HG03175 (cell line): ENCODE results near the gene KPNA2.
"Not testable (repeated sequence)": the region's sequence is repeated elsewhere in the genome, so short reads cannot be mapped to it uniquely, and the experiment has no call there.

ENCODE experiments used
- ATAC-seq: cut with Tn5 transposase; IDR thresholded peaks from one replicate; pipeline ENCODE4 v1.9.1; 2021; ENCODE audit warnings: mild to moderate bottlenecking, moderate library complexity; ENCODE audit not compliant: unreplicated experiment

Gene KPNA2

GRCh38 chr17:68054296-68054900 lies 18.9 kb downstream of the KPNA2 start:
- no peak for ATAC-seq

- no peak for ATAC-seq
These were observed 22.0 kb downstream of the KPNA2 start for GRCh38 chr17:68057531-68057952.

GRCh38 chr17:68060336-68060735 lies 24.8 kb downstream of the KPNA2 start:
- ATAC-seq: no peak

- ATAC-seq: no peak
These were observed 26.2 kb downstream of the KPNA2 start for GRCh38 chr17:68061512-68062313.

- ATAC-seq: not testable (repeated sequence)
These were observed 29.8 kb downstream of the KPNA2 start for GRCh38 chr17:68065366-68065765.

- not testable (repeated sequence) for ATAC-seq
These were observed 33.0 kb downstream of the KPNA2 start for GRCh38 chr17:68068512-68068911.

GRCh38 chr17:68070582-68071444 lies 35.3 kb downstream of the KPNA2 start:
- not testable (repeated sequence) for ATAC-seq

GRCh38 chr17:68074279-68074678 lies 38.7 kb downstream of the KPNA2 start:
- no peak for ATAC-seq

GRCh38 chr17:68075953-68076607 lies 40.5 kb downstream of the KPNA2 start:
- ATAC-seq: not testable (repeated sequence)

- ATAC-seq: not testable (repeated sequence)
These were observed 42.0 kb downstream of the KPNA2 start for GRCh38 chr17:68077498-68077897.

GRCh38 chr17:68080411-68081150 lies 45.0 kb downstream of the KPNA2 start:
- no peak for ATAC-seq

GRCh38 chr17:68081305-68082265 lies 46.0 kb downstream of the KPNA2 start:
- ATAC-seq: not testable (repeated sequence)

GRCh38 chr17:68085771-68086381 lies 50.3 kb downstream of the KPNA2 start:
- peak; percentile 32 for ATAC-seq

- peak; percentile 8 for ATAC-seq
These were observed 51.1 kb downstream of the KPNA2 start for GRCh38 chr17:68086666-68087065.

GRCh38 chr17:68087131-68087623 lies 51.6 kb downstream of the KPNA2 start:
- peak; percentile 55 for ATAC-seq

GRCh38 chr17:68087851-68088250 lies 52.3 kb downstream of the KPNA2 start:
- ATAC-seq: no peak

- ATAC-seq: peak; percentile 65
These were observed 54.3 kb downstream of the KPNA2 start for GRCh38 chr17:68089881-68090280.

GRCh38 chr17:68094481-68095078 lies 59.0 kb downstream of the KPNA2 start:
- ATAC-seq: no peak
